Mammary epithelial cell (primary cell): ENCODE data around the gene WDR47.

Source experiments
- CTCF ChIP-seq, 2 donors: IDR thresholded peaks in 1 of 2; conservative IDR thresholded peaks in 1 of 2; 2 replicates each; pipeline ENCODE4 v1.5.1; 2011 to 2012; ENCODE audit warnings: inconsistent platforms in 2 of 2, low read length in 2 of 2, mild to moderate bottlenecking in 2 of 2, control low read depth in 1 of 2, low read depth in 1 of 2; ENCODE audit not compliant: insufficient read depth in 1 of 2; ENCODE audit errors: extremely low read depth in 1 of 2
- EZH2 ChIP-seq: IDR thresholded peaks from 2 replicates; pipeline ENCODE4 v1.6.1; 2012; ENCODE audit warnings: low read length, inconsistent platforms, borderline replicate concordance

- TF ChIP-seq EZH2 (no peak), CTCF (conservative IDR thresholded peaks at IDR 0.05 in 1 of 2, IDR thresholded peaks at IDR 0.05 in 1 of 2; ENCODE audit: extremely low read depth in 1 of 2, insufficient read depth in 1 of 2, low read depth in 1 of 2, low read length in 2 of 2) (no peak)
Measured at GRCh38 chr1:109060707-109061106, 18.8 kb upstream of the WDR47 start.
